ENCODE data around the gene IRF2.
A peak's percentile ranks its signal among the peaks of the same experiment; 100 is the strongest.

The IRF2 gene

GRCh38 chr4:184437565-184438265 is 36.6 kb downstream of the IRF2 start:
- H3K4me3 ChIP-seq (ENCODE audit: control insufficient read depth, low read depth, low read length) = no peak overlapping the region
- no peak for DNase-seq (ENCODE audit: low read depth)
- no peak for TF ChIP-seq CTCF (conservative IDR thresholded peaks at IDR 0.05; ENCODE audit: control insufficient read depth, insufficient read depth, low read depth, low read length)

GRCh38 chr4:184434501-184435066 is 39.8 kb downstream of the IRF2 start:
- no peak for DNase-seq (ENCODE audit: low read depth)
- TF ChIP-seq CTCF (conservative IDR thresholded peaks at IDR 0.05; ENCODE audit: control insufficient read depth, insufficient read depth, low read depth, low read length) = no peak
- no peak overlapping the region for H3K4me3 ChIP-seq (ENCODE audit: control insufficient read depth, low read depth, low read length)

GRCh38 chr4:184434021-184434420 is 40.3 kb downstream of the IRF2 start:
- no peak for TF ChIP-seq CTCF (conservative IDR thresholded peaks at IDR 0.05; ENCODE audit: control insufficient read depth, insufficient read depth, low read depth, low read length)
- no peak overlapping the region for H3K4me3 ChIP-seq (ENCODE audit: control insufficient read depth, low read depth, low read length)
- DNase-seq (ENCODE audit: low read depth) = no peak

GRCh38 chr4:184433258-184433892 is 41.0 kb downstream of the IRF2 start:
- TF ChIP-seq CTCF (conservative IDR thresholded peaks at IDR 0.05; ENCODE audit: control insufficient read depth, insufficient read depth, low read depth, low read length) = peak; percentile 9
- peak; percentile 76 for DNase-seq (ENCODE audit: low read depth)

GRCh38 chr4:184432127-184432922 is 42.0 kb downstream of the IRF2 start:
- no peak overlapping the region for H3K4me3 ChIP-seq (ENCODE audit: control insufficient read depth, low read depth, low read length)
- no peak for DNase-seq (ENCODE audit: low read depth)
- TF ChIP-seq CTCF (conservative IDR thresholded peaks at IDR 0.05; ENCODE audit: control insufficient read depth, insufficient read depth, low read depth, low read length) = no peak

More at GRCh38 chr4:184433258-184433892, 41.0 kb downstream of the IRF2 start:
- no peak overlapping the region for H3K4me3 ChIP-seq (ENCODE audit: control insufficient read depth, low read depth, low read length)

- no peak overlapping the region for H3K4me3 ChIP-seq (ENCODE audit: control insufficient read depth, low read depth, low read length)
- no peak for DNase-seq (ENCODE audit: low read depth)
- no peak for TF ChIP-seq CTCF (conservative IDR thresholded peaks at IDR 0.05; ENCODE audit: control insufficient read depth, insufficient read depth, low read depth, low read length)
Measured at GRCh38 chr4:184430163-184430562, 44.2 kb downstream of the IRF2 start.
